ENCODE measurements around the gene EXD3.

DNA sequence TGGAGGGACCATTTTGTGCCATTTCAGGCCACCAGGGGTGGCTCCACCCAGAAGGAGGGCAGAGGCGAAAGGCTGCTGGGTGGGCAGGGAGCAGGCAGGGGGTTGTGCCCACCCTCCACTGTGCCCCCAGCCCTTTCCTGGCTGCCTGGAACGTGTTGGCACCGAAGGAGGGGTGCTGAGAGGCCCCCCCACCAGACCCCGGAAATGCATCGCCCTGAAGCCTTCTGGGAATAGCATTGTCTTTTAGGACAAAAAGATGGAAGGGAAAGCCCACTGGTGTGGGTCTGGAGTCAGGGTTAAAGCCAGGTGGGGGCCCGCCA is 5.3 kb upstream of the EXD3 start:
- TF ChIP-seq, protein P1, sequence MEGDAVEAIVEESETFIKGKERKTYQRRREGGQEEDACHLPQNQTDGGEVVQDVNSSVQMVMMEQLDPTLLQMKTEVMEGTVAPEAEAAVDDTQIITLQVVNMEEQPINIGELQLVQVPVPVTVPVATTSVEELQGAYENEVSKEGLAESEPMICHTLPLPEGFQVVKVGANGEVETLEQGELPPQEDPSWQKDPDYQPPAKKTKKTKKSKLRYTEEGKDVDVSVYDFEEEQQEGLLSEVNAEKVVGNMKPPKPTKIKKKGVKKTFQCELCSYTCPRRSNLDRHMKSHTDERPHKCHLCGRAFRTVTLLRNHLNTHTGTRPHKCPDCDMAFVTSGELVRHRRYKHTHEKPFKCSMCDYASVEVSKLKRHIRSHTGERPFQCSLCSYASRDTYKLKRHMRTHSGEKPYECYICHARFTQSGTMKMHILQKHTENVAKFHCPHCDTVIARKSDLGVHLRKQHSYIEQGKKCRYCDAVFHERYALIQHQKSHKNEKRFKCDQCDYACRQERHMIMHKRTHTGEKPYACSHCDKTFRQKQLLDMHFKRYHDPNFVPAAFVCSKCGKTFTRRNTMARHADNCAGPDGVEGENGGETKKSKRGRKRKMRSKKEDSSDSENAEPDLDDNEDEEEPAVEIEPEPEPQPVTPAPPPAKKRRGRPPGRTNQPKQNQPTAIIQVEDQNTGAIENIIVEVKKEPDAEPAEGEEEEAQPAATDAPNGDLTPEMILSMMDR (IDR thresholded peaks at IDR 0.05): no peak
- TF ChIP-seq POLR2A (IDR thresholded peaks at IDR 0.05): no peak

All from stomach (tissue), 4 donors.